Measurements from ENCODE around the gene MOB3A. TPM values are rescaled to one million over a fixed set of nuclear protein-coding genes. Genes with fewer than 3 reads are reported as not detected.

The MOB3A gene
- total and polyA plus RNA-seq, 10 of the 15 experiments (the other 5 are each of a cell fraction or from before 2014, with no cell fraction given), result 7.5 to 229 (median 79.4) TPM

GRCh38 chr19:2033115-2033824 is 62.9 kb downstream of the MOB3A start:
- H3K4me3 ChIP-seq, result no peak overlapping the region
- no peak for DNase-seq (ENCODE audit: low read depth, low spot score)
- H3K4me2 ChIP-seq (ENCODE audit: control insufficient read depth, insufficient read depth), result no peak overlapping the region
- CTCF ChIA-PET, result interaction anchor here (0.6 kb wide), 1 partner anchor 185 kb away, joined by 4 read pairs; no protein-coding TSS in a partner anchor
- no peaks in the 10 kb centered on the region for H3K27me3 ChIP-seq (replicated peaks in 1 of 2; ENCODE audit: control insufficient read depth in 2 of 2, insufficient read depth in 2 of 2, low read length in 1 of 2)
- no peak overlapping the region for H3K27ac ChIP-seq (ENCODE audit: control insufficient read depth, insufficient read depth)
- H3K4me1 ChIP-seq (ENCODE audit: control insufficient read depth, insufficient read depth, low read length), result peaks cover 3% of the 10 kb centered on the region; the same call in 1 of the 2 replicates
- H3K36me3 ChIP-seq (ENCODE audit: control insufficient read depth in 2 of 2, insufficient read depth in 2 of 2, low read length in 1 of 2), result no peaks in the 10 kb centered on the region
- no TSS peak for BruUV-seq (replicated peaks)
- H3K79me2 ChIP-seq (ENCODE audit: control insufficient read depth, insufficient read depth, low read length), result no peaks in the 10 kb centered on the region
- no peak overlapping the region for H3K9ac ChIP-seq (ENCODE audit: control insufficient read depth, insufficient read depth, low read length)
- RAD21 ChIA-PET (ENCODE audit: unreplicated experiment), result interaction anchor here (0.6 to 2.2 kb wide), 2 partner anchors 8 to 206 kb away, joined by 3 to 9 read pairs; no protein-coding TSS in a partner anchor
- H4K20me1 ChIP-seq (ENCODE audit: control insufficient read depth, insufficient read depth), result no peaks in the 10 kb centered on the region
- peaks cover 5% of the 10 kb centered on the region; the same call in 2 of the 3 replicates for H3K9me3 ChIP-seq (replicated peaks; ENCODE audit: control insufficient read depth, insufficient read depth, low read length)
- ATAC-seq, result no peak
- no peak for FAIRE-seq
- SMC1A ChIA-PET (ENCODE audit: uncharacterized antibody, unreplicated experiment), result no interaction called here
- in situ Hi-C loops (cut with MboI), result no loop called here
- H2AFZ ChIP-seq (ENCODE audit: control insufficient read depth, low read depth, low read length), result no peak overlapping the region
- intact Hi-C loops (cut with micrococcal nuclease; ENCODE audit: unreplicated experiment), result no loop called here
- POLR2A ChIA-PET, result interaction anchor here (1.1 kb wide), 1 partner anchor 9 kb away, joined by 4 read pairs; no protein-coding TSS in a partner anchor
- WGBS (ENCODE audit: insufficient coverage, insufficient replicate concordance, low lambda C conversion rate, missing lambda C conversion rate), result 80% methylated on average over 6 of the region's 6 CpGs
- no peak for TF ChIP-seq SKIL (IDR thresholded peaks at IDR 0.05; ENCODE audit: low read depth, poor library complexity, severe bottlenecking)

Measured in GM12878 (cell line).